A549 treated with RU486 at 1 μM for 4 hours (cell line): ENCODE data around the gene CPHXL. TPM values are rescaled to one million over a fixed set of nuclear protein-coding genes. Genes with fewer than 3 reads are reported as not detected.

Experiments
- total RNA-seq: library from RNA; stranded (reverse); fragments of 200-300 nt; extraction: Qiagen RNA extraction; gene quantifications from 5 replicates; pipeline ENCODE4 v1.2.3, GENCODE V29; 2022; ENCODE audit warnings: low read depth

The CPHXL gene
- not detected in 5 replicates for total RNA-seq

DNA sequence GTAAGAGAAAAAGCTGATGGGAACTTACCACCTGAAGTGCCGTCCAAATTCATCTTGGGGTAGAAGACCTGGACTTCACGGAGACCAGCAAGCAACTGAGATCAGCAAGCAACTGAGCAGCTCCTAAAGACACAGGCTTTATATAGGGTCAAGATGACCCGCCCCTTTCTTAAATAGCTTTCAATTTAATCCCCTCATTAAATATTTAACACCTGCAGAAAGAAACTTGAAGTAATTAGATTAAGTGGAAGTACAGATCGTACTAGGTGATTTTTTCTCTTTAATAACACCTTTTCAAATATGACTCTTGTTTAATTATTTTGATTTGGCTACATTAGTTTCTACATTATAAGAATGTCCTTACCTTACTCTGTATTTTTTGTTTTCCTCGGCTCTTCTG, at the start of gene CPHXL:
Gene CPHXL (minus strand): TSS at position 101 of the 400 bp plus-strand sequence. CDS start 48 bp downstream, at position 53.

GRCh38 chr16:75701361-75701760, 24.9 kb downstream of the CPHXL start, which contains the start of gene DUXB:
Gene DUXB (minus strand): TSS chr16:75701461. CDS start chr16:75701418, 43 bp downstream.

DNA sequence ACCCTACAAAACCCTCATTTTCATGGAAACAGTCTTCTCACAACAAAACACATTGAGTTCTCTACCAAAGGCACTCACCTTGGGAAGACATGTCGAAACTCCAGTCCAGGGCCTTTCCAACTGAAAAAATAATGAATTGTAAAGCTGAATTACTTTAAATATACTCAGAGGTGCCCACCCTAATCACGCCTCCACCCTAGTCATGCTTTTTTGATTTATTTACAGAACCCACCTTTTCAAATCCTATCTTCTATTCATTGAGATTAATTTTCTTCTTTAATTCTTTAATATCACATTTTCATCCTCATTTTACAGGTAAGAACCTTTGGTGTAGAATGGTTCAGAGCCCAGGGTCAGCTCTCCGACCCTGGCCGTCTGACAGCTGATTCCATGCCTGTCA, 49.4 kb downstream of the CPHXL start, which contains the start of gene CPHXL2:
Gene CPHXL2 (minus strand): TSS at position 101 of the 400 bp plus-strand sequence. CDS start 10 bp downstream, at position 91.

Other genes with a start within 250 kb of the CPHXL start
- gene CHST6, start 231.0 kb downstream of the CPHXL start, total RNA-seq = 0.10 to 0.32 TPM (median 0.14 TPM) in 5 replicates
- 0.11 to 0.14 TPM in 2 of 5 replicates, not detected in the others for gene CHST5, start 190.4 kb downstream of the CPHXL start, total RNA-seq
- 7.9 to 9.7 TPM (median 8.6 TPM) in 5 replicates for gene TMEM231, start 170.2 kb downstream of the CPHXL start, total RNA-seq
- 82.3 to 98.5 TPM (median 91.2 TPM) in 5 replicates for gene GABARAPL2, start 160.1 kb downstream of the CPHXL start, total RNA-seq
- gene ADAT1, start 103.2 kb downstream of the CPHXL start, total RNA-seq = 28.6 to 42.3 TPM (median 36.9 TPM) in 5 replicates
- gene KARS1, start 78.8 kb downstream of the CPHXL start, total RNA-seq = 162 to 188 TPM (median 173 TPM) in 5 replicates
- 33.8 to 51.5 TPM (median 44.2 TPM) in 5 replicates for gene TERF2IP, start 78.7 kb downstream of the CPHXL start, total RNA-seq
- not detected in 5 replicates for gene CPHXL2, start 49.5 kb downstream of the CPHXL start, total RNA-seq
- not detected in 5 replicates for gene DUXB, start 25.0 kb downstream of the CPHXL start, total RNA-seq